GM10266 (cell line): ENCODE data around the gene MICA.
"Not testable (repeated sequence)": the region's sequence is repeated elsewhere in the genome, so short reads cannot be mapped to it uniquely, and the experiment has no call there.

Experiments used
- DNase-seq: peaks from one replicate; pipeline ENCODE4 v3.0.0; 2012; ENCODE audit errors: extremely low spot score
- TF ChIP-seq, protein P1 (sequence below): IDR thresholded peaks from 2 replicates; pipeline ENCODE4 v1.5.1; 2012; ENCODE audit warnings: mild to moderate bottlenecking, low read depth; ENCODE audit not compliant: control insufficient read depth, insufficient read depth; ENCODE audit errors: missing control alignments

The MICA gene

DNA sequence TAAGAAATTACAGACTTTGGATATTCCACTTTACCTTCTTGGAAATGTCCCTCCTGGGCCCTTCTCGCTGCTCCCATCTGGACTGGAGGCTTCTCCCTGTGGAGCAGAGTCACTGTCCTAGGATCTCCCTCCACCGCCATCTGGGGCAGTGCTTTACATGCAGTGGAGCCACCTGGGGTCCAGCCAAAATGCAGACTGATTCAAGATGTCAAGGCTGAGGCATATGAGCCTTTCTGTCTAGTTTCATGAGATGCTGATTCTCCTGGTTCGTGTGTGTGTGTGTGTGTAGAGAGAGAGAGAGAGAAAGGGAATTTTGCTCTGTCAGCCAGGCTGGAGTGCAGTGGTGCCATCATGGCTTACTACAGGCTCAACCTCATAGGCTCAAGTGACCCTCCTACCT, 14.9 kb downstream of the MICA start:
- no peak for DNase-seq
- TF ChIP-seq, protein P1, sequence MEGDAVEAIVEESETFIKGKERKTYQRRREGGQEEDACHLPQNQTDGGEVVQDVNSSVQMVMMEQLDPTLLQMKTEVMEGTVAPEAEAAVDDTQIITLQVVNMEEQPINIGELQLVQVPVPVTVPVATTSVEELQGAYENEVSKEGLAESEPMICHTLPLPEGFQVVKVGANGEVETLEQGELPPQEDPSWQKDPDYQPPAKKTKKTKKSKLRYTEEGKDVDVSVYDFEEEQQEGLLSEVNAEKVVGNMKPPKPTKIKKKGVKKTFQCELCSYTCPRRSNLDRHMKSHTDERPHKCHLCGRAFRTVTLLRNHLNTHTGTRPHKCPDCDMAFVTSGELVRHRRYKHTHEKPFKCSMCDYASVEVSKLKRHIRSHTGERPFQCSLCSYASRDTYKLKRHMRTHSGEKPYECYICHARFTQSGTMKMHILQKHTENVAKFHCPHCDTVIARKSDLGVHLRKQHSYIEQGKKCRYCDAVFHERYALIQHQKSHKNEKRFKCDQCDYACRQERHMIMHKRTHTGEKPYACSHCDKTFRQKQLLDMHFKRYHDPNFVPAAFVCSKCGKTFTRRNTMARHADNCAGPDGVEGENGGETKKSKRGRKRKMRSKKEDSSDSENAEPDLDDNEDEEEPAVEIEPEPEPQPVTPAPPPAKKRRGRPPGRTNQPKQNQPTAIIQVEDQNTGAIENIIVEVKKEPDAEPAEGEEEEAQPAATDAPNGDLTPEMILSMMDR: no peak

DNA sequence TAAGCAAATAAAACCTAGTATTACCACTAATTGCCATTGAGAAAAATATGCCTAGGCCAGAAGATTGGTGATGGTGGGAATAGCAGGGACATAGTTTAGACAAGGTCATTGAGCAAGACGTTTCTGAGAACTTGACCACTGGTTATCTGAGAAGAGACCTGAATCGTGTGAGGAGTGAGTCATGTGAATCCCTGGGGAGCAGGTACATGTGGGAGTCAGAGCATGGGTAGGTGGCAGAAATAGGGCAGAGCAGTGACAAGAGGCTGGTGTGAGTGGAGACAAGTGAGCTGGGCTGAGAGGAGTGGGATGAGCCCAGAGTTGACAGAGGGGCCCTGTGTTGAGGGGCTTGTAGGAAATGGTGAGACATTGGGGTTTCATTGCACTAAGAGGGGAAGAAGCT, 16.4 kb downstream of the MICA start:
- DNase-seq: no peak
- TF ChIP-seq, protein P1: no peak

DNA sequence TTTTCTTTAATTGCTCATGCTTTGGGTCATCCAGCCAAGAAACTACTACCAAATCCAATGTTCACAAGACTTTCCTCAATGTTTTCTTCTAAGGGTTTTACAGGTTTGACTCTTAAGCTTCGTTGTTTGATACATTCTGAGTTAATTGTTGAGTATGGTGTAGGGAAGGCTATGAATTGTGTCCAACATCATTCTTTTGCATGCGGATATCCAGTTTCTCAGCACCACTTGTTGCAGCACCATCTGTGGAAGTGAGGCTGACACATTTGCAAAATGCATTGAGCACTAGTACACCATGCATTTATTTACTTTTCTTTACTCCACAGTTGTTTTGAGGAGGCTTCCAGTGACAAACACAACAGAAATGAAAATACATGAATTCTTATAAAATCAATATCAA, 17.2 kb downstream of the MICA start:
- DNase-seq: no peak
- TF ChIP-seq, protein P1: no peak

DNA sequence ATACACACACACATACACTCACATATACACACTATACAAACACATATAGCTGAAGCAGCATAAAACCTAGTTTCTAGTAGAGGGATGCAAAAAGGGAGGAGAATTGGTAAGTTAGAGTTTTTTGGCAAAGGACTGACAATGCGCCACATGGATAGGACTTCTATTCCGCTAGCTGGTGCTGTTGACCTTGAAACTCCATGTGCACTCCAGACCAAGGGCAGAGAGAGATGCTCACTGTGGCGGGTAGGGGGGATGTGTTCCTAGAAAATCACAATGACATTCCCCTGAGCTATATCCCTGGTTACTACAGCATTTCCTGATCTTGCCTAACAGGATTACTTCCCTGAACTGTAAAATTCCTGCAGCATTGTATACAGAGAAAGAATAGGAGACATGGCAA, 19.2 kb downstream of the MICA start:
- DNase-seq: no peak
- TF ChIP-seq, protein P1: no peak

DNA sequence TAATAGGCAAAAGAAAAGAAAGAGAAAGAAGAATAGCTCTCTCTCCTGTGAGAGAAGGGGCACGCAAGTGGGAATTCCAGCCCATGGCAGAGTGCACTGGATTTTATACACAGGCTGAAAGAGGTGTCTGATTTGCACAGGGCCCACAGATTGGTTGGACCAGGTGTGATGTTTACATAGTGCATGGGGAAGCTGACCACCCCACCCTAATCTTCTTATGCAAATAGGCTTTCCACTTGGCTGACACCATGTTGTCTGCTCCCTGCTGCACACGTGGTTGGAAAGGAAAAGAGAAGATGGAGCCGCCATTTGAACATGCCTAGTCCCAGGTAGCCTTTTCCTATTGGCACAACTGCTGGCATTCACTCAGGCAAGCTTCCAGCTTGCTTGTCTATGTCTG, 20.2 kb downstream of the MICA start:
- no peak for DNase-seq
- TF ChIP-seq, protein P1: no peak

DNA sequence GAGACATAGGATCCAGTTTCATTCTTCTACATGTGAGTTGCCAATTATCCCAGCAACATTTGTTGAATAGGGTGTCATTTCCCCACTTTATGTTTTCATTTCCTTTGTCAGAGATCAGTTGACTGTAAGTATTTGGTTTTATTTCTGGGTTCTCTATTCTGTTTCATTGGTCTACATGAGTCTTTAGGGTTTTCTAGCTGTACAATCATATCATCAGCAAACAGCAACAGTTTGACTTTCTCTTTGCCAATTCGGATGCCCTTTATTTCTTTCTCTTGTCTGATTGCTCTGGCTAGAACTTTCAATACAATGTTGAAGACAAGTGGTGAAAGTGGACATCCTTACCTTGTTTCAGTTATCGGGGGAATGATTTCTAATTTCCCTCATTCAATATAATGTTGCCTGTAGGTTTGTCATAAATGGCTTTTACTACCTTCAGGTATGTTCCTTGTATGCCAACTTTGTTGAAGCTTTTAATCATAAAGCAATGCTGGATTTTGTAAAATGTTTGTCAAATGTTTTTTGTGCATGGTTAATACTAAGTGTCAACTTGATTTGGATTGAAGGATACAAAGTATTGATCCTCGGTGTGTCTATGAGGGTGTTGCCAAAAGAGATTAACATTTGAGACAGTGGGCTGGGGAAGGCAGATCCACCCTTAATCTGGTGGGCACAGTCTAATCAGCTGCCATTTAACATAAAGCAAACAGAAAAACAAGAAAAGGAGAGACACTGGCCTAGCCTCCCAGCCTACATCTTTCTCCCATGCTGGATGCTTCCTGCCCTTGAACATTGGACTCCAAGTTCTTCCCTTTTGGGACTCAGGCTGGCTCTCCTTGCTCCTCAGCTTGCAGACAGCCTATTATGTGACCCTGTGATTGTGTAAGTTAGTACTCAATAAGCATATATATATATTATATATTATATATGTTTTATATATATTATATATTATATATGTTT, 23.3 kb downstream of the MICA start:
- no peak for DNase-seq
- TF ChIP-seq, protein P1: no peak

DNA sequence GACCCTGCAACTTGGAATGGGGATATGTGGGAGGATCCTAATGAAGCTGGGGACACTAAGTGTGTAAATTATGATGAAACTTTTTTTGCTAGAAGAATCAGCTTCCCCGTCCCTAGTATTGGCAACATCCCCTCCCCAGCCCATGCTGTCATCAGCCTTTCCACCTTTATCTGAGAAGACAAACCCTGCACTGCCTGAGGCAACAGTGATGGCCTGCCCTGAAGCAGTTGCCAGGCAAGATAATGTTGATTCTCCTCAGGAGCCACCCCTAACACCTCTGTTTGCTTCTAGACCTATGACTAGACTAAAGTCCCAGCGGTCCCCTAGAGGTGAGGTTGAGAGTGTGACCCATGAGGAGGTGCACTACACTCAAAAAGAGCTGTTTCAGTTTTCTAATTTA, 27.1 kb downstream of the MICA start:
- no peak for DNase-seq
- TF ChIP-seq, protein P1: no peak

DNA sequence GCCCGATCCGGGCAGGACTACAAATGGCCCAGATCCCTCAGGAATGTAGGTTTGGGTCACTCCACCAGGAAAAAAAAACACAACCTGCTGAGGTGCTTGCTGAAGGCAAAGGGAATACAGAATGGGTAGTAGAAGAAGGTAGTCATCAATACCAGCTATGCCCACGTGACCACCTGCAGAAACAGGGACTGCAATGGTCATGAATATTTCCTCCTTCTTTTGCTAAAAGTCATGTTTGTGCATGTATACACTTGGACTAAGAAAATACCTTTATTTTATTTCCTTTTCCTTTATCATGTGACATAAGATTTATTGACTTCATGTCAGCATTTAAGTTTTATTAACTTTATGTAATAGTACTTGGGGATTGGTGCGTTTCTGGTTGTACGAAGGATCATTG, 31.7 kb downstream of the MICA start:
- DNase-seq: not testable (repeated sequence)
